ENCODE data around the gene RBM5.

Gene RBM5

DNA sequence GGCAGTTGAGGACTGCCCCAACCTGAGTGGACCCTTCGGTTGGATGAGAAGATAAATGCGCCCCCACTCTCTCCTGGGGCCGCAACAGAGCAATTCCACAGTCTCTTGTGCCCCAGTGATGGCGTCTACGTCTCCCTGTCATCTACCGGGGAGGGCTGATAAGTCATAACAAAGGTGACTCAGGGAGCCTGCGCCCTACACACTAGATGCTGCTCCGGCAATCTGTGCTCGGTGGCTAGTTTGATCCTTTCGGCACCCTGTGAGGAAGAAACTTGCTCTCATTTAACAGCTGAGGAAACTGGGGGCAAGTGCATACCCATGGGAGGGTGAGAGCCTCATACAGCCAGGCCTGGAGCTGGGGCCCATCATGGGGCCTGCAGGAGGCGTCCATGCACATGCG lies 52.3 kb downstream of the RBM5 start:
- Histone ChIP-seq H4K8ac (ENCODE audit: low read depth, low read length) (no peak overlapping the region), H4K5ac (ENCODE audit: low read length) (no peak overlapping the region), H3K4me2 (ENCODE audit: low read length) (no peak overlapping the region), H3K79me1 (ENCODE audit: low read length) (no peaks in the 10 kb centered on the region), H2BK120ac (ENCODE audit: low read depth, low read length) (no peak overlapping the region), H3K18ac (ENCODE audit: low read length) (no peak overlapping the region), H2AK5ac (ENCODE audit: low read length) (peak overlapping the region; percentile 96), H3K27me3 (ENCODE audit: insufficient read depth, low read length, poor library complexity) (no peaks in the 10 kb centered on the region), H3K9ac (ENCODE audit: low read length) (no peak overlapping the region), H3K4me1 (ENCODE audit: control insufficient read depth, low read depth, low read length) (peaks cover 26% of the 10 kb centered on the region), H2BK15ac (replicated peaks; ENCODE audit: low read depth) (no peak overlapping the region), H3K56ac (ENCODE audit: low read length) (peak overlapping the region; percentile 77), H3K23ac (ENCODE audit: low read length) (no peak overlapping the region), H2BK5ac (ENCODE audit: low read length) (no peak overlapping the region), H3K27ac (ENCODE audit: low read depth, low read length) (no peak overlapping the region), H3K4ac (ENCODE audit: low read depth, low read length) (no peak overlapping the region), H3K4me3 (ENCODE audit: low read length) (no peak overlapping the region), H3K79me2 (ENCODE audit: control insufficient read depth, insufficient read depth, low read length) (no peaks in the 10 kb centered on the region), H3K36me3 (ENCODE audit: control insufficient read depth, insufficient read depth, low read length) (no peaks in the 10 kb centered on the region)
- WGBS (ENCODE audit: extremely low coverage, insufficient coverage, low lambda C conversion rate) = no CpG with 5 or more reads among the region's 12 CpGs
- no peak for DNase-seq

- Histone ChIP-seq H2BK5ac (ENCODE audit: low read length) (no peak overlapping the region), H4K8ac (ENCODE audit: low read depth, low read length) (no peak overlapping the region), H3K4me1 (ENCODE audit: control insufficient read depth, low read depth, low read length) (peaks cover 9% of the 10 kb centered on the region), H3K18ac (ENCODE audit: low read length) (no peak overlapping the region), H3K36me3 (ENCODE audit: control insufficient read depth, insufficient read depth, low read length) (no peaks in the 10 kb centered on the region), H2AK5ac (ENCODE audit: low read length) (peak overlapping the region; percentile 70), H3K27me3 (ENCODE audit: insufficient read depth, low read length, poor library complexity) (no peaks in the 10 kb centered on the region), H3K4me3 (ENCODE audit: low read length) (no peak overlapping the region), H3K79me1 (ENCODE audit: low read length) (no peaks in the 10 kb centered on the region), H3K27ac (ENCODE audit: low read depth, low read length) (no peak overlapping the region), H2BK120ac (ENCODE audit: low read depth, low read length) (no peak overlapping the region), H3K9ac (ENCODE audit: low read length) (no peak overlapping the region), H3K4ac (ENCODE audit: low read depth, low read length) (no peak overlapping the region), H2BK15ac (replicated peaks; ENCODE audit: low read depth) (no peak overlapping the region), H4K5ac (ENCODE audit: low read length) (no peak overlapping the region), H3K79me2 (ENCODE audit: control insufficient read depth, insufficient read depth, low read length) (no peaks in the 10 kb centered on the region), H3K4me2 (ENCODE audit: low read length) (no peak overlapping the region), H3K56ac (ENCODE audit: low read length) (peak overlapping the region; percentile 69), H3K23ac (ENCODE audit: low read length) (no peak overlapping the region)
- WGBS (ENCODE audit: extremely low coverage, insufficient coverage, low lambda C conversion rate) = no CpG with 5 or more reads among the region's 3 CpGs
- no peak for DNase-seq
These were observed 57.7 kb downstream of the RBM5 start for GRCh38 chr3:50146316-50146901.

DNA sequence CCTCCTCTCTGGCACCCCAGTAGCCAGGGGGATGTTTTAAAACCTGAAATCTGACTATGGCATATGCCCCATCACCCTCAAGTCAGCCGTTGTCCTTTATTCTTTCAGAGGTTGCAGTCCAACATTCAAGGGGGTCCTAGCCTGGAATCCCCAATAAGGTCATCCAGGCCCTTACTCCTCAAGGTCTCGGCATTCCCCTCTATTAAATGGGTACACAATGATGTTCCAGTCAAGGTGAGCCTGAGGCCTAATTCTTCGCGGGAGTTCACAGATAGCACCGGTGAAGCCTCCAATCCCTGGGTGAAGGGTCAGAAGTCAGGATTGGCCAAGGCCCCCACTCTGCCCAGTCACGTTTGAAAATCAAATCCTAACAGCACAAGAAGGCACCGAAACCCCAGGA lies 58.3 kb downstream of the RBM5 start:
- no peaks in the 10 kb centered on the region for H3K79me2 ChIP-seq (ENCODE audit: control insufficient read depth, insufficient read depth, low read length)
- H3K27me3 ChIP-seq (ENCODE audit: insufficient read depth, low read length, poor library complexity) = no peaks in the 10 kb centered on the region
- WGBS (ENCODE audit: extremely low coverage, insufficient coverage, low lambda C conversion rate) = no CpG with 5 or more reads among the region's 7 CpGs
- H3K18ac ChIP-seq (ENCODE audit: low read length) = no peak overlapping the region
- no peak overlapping the region for H4K8ac ChIP-seq (ENCODE audit: low read depth, low read length)
- H3K4me2 ChIP-seq (ENCODE audit: low read length) = no peak overlapping the region
- H3K27ac ChIP-seq (ENCODE audit: low read depth, low read length) = no peak overlapping the region
- H2AK5ac ChIP-seq (ENCODE audit: low read length) = no peak overlapping the region
- H3K4me1 ChIP-seq (ENCODE audit: control insufficient read depth, low read depth, low read length) = peaks cover 10% of the 10 kb centered on the region
- no peak overlapping the region for H2BK15ac ChIP-seq (replicated peaks; ENCODE audit: low read depth)
- H3K9ac ChIP-seq (ENCODE audit: low read length) = no peak overlapping the region
- no peak overlapping the region for H2BK120ac ChIP-seq (ENCODE audit: low read depth, low read length)
- no peak overlapping the region for H2BK5ac ChIP-seq (ENCODE audit: low read length)
- no peak overlapping the region for H3K23ac ChIP-seq (ENCODE audit: low read length)
- H3K79me1 ChIP-seq (ENCODE audit: low read length) = no peaks in the 10 kb centered on the region
- no peak overlapping the region for H3K56ac ChIP-seq (ENCODE audit: low read length)
- no peak overlapping the region for H3K4me3 ChIP-seq (ENCODE audit: low read length)
- H3K4ac ChIP-seq (ENCODE audit: low read depth, low read length) = no peak overlapping the region
- H3K36me3 ChIP-seq (ENCODE audit: control insufficient read depth, insufficient read depth, low read length) = no peaks in the 10 kb centered on the region
- DNase-seq = no peak
- H4K5ac ChIP-seq (ENCODE audit: low read length) = no peak overlapping the region

DNA sequence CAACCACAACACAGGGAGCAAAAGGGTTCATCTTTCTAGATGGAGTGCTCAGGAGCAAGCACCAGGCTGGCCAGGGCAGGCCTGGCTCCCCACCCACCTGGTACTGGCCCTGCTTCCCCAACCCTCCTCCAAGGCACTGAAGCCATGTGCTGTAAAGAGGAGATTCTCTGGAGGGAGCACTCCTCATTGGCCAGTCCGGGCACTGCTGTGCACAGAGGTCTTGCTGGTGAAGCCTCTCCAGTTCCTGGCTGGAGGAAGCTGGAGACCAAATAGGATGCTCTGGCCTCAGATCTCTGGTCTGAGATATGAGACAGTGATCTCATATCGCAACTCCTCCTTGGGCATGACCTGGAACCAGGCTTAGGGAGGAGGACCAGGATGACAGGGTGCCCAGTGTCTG lies 58.7 kb downstream of the RBM5 start:
- no peaks in the 10 kb centered on the region for H3K79me1 ChIP-seq (ENCODE audit: low read length)
- H4K5ac ChIP-seq (ENCODE audit: low read length) = no peak overlapping the region
- H3K9ac ChIP-seq (ENCODE audit: low read length) = no peak overlapping the region
- no peaks in the 10 kb centered on the region for H3K36me3 ChIP-seq (ENCODE audit: control insufficient read depth, insufficient read depth, low read length)
- WGBS (ENCODE audit: extremely low coverage, insufficient coverage, low lambda C conversion rate) = no CpG with 5 or more reads among the region's 2 CpGs
- no peak overlapping the region for H3K27ac ChIP-seq (ENCODE audit: low read depth, low read length)
- H3K56ac ChIP-seq (ENCODE audit: low read length) = no peak overlapping the region
- peaks cover 10% of the 10 kb centered on the region for H3K4me1 ChIP-seq (ENCODE audit: control insufficient read depth, low read depth, low read length)
- no peak overlapping the region for H2BK120ac ChIP-seq (ENCODE audit: low read depth, low read length)
- H3K4ac ChIP-seq (ENCODE audit: low read depth, low read length) = no peak overlapping the region
- no peak overlapping the region for H3K18ac ChIP-seq (ENCODE audit: low read length)
- H2AK5ac ChIP-seq (ENCODE audit: low read length) = no peak overlapping the region
- no peaks in the 10 kb centered on the region for H3K79me2 ChIP-seq (ENCODE audit: control insufficient read depth, insufficient read depth, low read length)
- H2BK15ac ChIP-seq (replicated peaks; ENCODE audit: low read depth) = no peak overlapping the region
- no peak overlapping the region for H3K4me3 ChIP-seq (ENCODE audit: low read length)
- H4K8ac ChIP-seq (ENCODE audit: low read depth, low read length) = no peak overlapping the region
- no peak overlapping the region for H2BK5ac ChIP-seq (ENCODE audit: low read length)
- H3K4me2 ChIP-seq (ENCODE audit: low read length) = no peak overlapping the region
- no peaks in the 10 kb centered on the region for H3K27me3 ChIP-seq (ENCODE audit: insufficient read depth, low read length, poor library complexity)
- no peak for DNase-seq
- no peak overlapping the region for H3K23ac ChIP-seq (ENCODE audit: low read length)

DNA sequence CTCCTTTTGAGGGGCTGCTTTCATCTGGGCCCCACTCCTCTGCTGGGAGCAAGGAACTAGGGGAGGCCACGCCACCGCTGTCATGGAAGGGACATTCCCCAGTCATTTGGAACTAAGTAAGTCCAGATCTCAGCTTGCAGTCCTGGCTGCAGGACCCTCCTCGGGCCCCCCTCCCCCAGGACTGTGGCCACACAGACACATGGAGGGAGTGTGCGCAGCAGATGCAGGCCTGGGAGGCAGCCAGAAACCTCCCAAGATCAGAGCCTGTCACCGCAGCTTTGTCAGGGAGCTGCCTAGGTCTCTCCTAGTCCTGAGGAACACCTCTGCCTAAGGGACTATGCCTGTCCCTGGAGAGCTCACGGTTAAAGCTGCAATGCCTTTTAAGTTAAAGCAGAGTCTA lies 59.1 kb downstream of the RBM5 start:
- Histone ChIP-seq H3K9ac (ENCODE audit: low read length) (no peak overlapping the region), H2BK5ac (ENCODE audit: low read length) (no peak overlapping the region), H4K8ac (ENCODE audit: low read depth, low read length) (no peak overlapping the region), H3K4me3 (ENCODE audit: low read length) (no peak overlapping the region), H3K79me2 (ENCODE audit: control insufficient read depth, insufficient read depth, low read length) (no peaks in the 10 kb centered on the region), H3K79me1 (ENCODE audit: low read length) (no peaks in the 10 kb centered on the region), H4K5ac (ENCODE audit: low read length) (no peak overlapping the region), H3K4me2 (ENCODE audit: low read length) (no peak overlapping the region), H3K23ac (ENCODE audit: low read length) (no peak overlapping the region), H2BK15ac (replicated peaks; ENCODE audit: low read depth) (no peak overlapping the region), H3K18ac (ENCODE audit: low read length) (no peak overlapping the region), H3K27ac (ENCODE audit: low read depth, low read length) (no peak overlapping the region), H2BK120ac (ENCODE audit: low read depth, low read length) (no peak overlapping the region), H3K36me3 (ENCODE audit: control insufficient read depth, insufficient read depth, low read length) (no peaks in the 10 kb centered on the region), H2AK5ac (ENCODE audit: low read length) (no peak overlapping the region), H3K56ac (ENCODE audit: low read length) (no peak overlapping the region), H3K4me1 (ENCODE audit: control insufficient read depth, low read depth, low read length) (peaks cover 10% of the 10 kb centered on the region), H3K27me3 (ENCODE audit: insufficient read depth, low read length, poor library complexity) (no peaks in the 10 kb centered on the region), H3K4ac (ENCODE audit: low read depth, low read length) (peak overlapping the region; percentile 59)
- no CpG with 5 or more reads among the region's 6 CpGs for WGBS (ENCODE audit: extremely low coverage, insufficient coverage, low lambda C conversion rate)
- DNase-seq = no peak

DNA sequence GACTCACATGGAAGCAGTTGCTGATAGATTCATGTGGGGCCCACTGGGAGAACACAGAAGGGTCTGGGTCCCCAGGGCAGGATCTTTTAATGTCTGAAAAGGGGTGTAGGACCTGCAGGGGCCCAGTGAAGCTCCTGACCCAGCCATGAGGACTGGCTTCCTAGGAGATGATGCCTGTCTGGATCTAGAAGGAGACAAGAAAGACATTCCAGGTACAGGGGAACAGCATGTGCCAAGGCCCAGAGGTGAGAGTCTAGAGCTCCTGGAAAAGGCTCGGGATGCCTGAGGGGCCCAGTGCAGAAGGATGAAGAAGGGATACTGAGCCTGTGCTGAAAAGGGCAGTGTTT lies 61.7 kb downstream of the RBM5 start:
- Histone ChIP-seq H3K27ac (ENCODE audit: low read depth, low read length) (no peak overlapping the region), H3K27me3 (ENCODE audit: insufficient read depth, low read length, poor library complexity) (no peaks in the 10 kb centered on the region)
- WGBS (ENCODE audit: extremely low coverage, insufficient coverage, low lambda C conversion rate) = no CpG with 5 or more reads among the region's 1 CpG

More for the DNA sequence above, 61.7 kb downstream of the RBM5 start:
- Histone ChIP-seq H3K23ac (ENCODE audit: low read length) (no peak overlapping the region), H3K18ac (ENCODE audit: low read length) (peak overlapping the region; percentile 1), H3K36me3 (ENCODE audit: control insufficient read depth, insufficient read depth, low read length) (no peaks in the 10 kb centered on the region), H4K8ac (ENCODE audit: low read depth, low read length) (no peak overlapping the region), H3K4me2 (ENCODE audit: low read length) (no peak overlapping the region), H3K4ac (ENCODE audit: low read depth, low read length) (peak overlapping the region; percentile 26), H3K4me3 (ENCODE audit: low read length) (no peak overlapping the region), H3K56ac (ENCODE audit: low read length) (peak overlapping the region; percentile 77), H2BK15ac (replicated peaks; ENCODE audit: low read depth) (no peak overlapping the region), H3K79me1 (ENCODE audit: low read length) (no peaks in the 10 kb centered on the region), H2BK120ac (ENCODE audit: low read depth, low read length) (no peak overlapping the region), H2AK5ac (ENCODE audit: low read length) (peak overlapping the region; percentile 82), H3K4me1 (ENCODE audit: control insufficient read depth, low read depth, low read length) (peaks cover 13% of the 10 kb centered on the region), H2BK5ac (ENCODE audit: low read length) (peak overlapping the region; percentile 89), H3K9ac (ENCODE audit: low read length) (peak overlapping the region; percentile 36), H4K5ac (ENCODE audit: low read length) (no peak overlapping the region), H3K79me2 (ENCODE audit: control insufficient read depth, insufficient read depth, low read length) (no peaks in the 10 kb centered on the region)
- DNase-seq = no peak
